HG02798 (cell line): Measurements from ENCODE around the gene TMEM198.

Experiments used
- ATAC-seq: cut with Tn5 transposase; IDR thresholded peaks from one replicate; pipeline ENCODE4 v1.9.1; 2021; ENCODE audit warnings: mild to moderate bottlenecking; ENCODE audit not compliant: unreplicated experiment, poor library complexity

TMEM198 gene

GRCh38 chr2:219560037-219560892 lies 16.4 kb downstream of the TMEM198 start:
- no peak for ATAC-seq

DNA sequence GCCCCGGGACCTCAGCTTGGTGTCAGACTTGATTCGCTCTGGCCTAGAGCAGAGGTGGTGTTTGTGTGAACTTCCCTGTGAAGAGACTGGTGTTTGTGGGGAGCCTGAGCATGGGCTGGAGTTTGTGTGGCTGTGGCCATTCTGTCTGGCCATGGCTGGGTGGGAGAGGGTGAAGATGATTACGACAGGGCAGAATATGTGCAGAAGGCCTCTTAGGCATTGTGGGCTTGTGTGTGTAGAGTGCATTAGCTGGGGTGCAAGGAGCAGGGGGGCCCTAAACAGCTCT lies 17.0 kb downstream of the TMEM198 start:
- ATAC-seq: no peak

GRCh38 chr2:219561179-219562048 lies 17.6 kb downstream of the TMEM198 start:
- no peak for ATAC-seq

DNA sequence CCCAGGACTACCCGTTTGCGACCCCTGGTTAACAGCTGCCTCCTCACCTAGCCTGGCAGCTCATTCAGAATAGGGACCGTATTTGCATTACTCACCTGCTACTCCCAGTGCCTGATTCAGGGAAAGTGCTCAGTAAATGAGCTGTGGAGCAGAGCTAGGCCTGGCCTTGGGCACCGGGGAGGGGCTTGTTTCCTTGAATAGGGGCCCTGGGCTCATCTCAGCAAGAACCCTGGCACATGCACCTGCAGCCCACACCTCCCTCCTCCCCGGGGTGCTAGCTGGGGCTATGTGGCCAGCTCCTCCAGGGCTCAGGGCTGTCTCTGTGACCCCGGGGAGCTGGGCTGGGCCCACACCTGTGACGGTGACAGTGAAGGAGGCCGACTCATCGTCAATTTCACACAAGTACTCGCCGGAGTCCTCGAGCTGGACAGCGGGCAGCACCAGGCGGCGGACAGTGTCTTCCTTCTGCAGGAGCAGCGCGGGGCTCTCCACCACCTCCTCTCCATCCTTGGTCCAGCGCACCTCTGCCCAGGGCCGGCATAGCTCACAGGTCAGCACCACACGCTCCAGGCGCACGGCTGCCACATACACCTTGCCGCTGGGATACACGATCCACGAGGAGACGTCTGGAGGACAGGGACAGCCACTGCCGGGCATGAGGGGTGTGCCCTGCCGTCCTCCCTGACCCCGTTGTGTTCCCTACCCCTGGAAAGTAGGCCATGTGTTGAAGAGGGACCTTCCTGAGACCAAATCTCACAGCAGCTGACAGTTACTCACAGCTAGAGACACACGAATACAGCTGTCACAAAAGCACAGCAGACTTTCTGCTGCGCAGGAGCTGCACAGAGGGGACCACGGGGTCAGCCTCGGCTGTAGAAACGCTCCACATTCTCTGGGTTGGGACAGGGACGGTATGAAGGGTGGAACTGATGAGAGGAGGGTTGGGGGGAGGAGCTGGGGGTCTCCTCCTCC lies 18.5 kb downstream of the TMEM198 start:
- no peak for ATAC-seq

- no peak for ATAC-seq
Observed at GRCh38 chr2:219563271-219563928, 19.6 kb downstream of the TMEM198 start.

GRCh38 chr2:219565130-219566080 lies 21.6 kb downstream of the TMEM198 start:
- no peak for ATAC-seq

DNA sequence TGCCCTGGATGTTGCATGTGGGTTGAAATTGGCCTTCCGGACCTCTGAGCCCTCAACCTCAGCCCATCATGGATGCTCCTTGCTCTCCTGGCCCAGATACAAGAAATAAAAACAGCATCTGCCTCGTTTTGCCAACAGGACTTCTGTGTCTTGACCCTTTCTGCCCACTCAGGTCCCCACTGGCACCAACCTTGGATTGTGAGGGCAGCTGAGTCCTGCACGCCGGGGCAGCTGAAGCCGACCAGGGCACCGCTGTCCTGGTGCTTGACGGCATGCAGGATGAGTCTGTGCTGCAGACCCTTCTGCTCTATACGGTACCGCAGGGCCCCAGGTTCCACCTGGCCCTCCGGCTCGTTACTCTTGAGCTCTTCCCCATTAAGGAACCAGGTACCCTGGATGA lies 22.8 kb downstream of the TMEM198 start:
- no peak for ATAC-seq

DNA sequence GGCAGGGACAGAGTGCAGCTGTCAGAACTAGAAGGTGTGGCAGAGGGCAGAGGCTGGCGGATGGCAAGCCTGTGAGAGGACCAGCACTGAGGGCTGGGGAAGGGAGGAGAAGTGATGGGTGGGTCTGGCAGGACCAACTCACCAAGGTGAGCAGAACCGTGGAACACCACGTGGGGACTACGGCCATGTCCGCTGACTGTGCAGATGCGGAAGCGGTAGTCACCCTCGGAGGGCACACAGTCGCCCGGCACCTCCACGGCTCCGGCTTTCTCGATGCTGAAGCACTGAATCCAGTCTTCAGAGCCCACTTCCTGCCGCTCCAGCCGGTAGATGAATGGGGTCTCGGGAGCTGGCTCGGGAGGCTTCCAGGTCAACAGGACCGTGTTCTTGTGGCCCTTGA lies 23.3 kb downstream of the TMEM198 start:
- ATAC-seq: no peak

- ATAC-seq: no peak
Observed at GRCh38 chr2:219567791-219568361, 24.0 kb downstream of the TMEM198 start.

- ATAC-seq: no peak
Observed at GRCh38 chr2:219569041-219569440, 25.2 kb downstream of the TMEM198 start.

- ATAC-seq: no peak
Observed at GRCh38 chr2:219569635-219570034, 25.8 kb downstream of the TMEM198 start.

DNA sequence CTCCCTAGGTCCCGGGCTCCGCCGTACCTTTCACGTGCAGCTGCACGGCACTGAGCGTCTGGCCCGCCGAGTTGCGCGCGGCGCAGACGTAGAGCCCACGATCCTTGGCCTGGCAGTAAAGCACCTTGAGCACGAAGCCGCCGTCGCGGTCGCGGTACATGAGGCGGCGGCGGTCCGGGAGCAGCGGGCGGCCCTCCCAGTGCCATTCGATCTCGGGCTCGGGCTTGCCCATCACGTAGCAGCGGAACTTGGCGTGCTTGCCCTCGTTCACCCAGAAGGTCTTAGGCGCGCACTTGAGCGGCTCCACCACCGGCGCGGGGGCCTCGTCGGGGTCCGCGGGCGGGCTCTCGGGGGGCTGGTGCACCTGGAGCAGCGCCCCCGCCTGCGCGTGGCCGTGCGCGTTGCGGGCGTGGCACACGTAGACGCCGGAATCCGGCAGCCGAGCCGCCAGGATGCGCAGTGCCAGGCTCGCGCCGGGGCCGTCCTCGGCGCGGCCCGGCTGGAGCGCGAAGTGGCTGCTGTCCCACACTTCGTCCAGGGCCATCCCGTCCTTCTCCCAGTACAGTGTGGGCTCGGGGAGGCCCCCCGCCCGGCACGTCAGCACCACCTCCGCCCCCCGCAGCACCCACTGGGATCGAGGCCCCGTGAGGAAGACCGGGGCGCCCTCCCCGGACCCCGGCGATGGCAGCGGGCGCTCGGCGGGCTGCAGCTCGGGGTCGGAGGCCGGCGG lies 26.5 kb downstream of the TMEM198 start:
- ATAC-seq: no peak

DNA sequence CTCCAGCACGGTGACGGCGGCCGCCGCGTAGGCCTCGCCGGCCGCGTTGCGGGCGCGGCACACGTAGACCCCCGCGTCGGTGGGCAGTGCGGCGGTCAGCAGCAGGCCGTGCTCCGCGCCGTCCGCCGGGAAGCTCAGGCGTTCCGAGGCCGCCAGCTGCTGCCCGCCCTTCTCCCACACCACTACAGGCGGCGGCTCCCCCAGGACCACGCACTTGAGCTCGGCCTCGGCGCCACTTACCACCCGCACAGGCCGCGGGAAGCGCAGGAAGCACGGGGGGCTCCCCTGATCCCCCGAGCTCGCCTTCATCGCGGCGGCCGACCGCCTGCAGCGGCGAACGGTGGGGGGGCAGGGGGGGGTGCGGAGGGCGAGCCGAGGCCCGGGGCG lies 27.1 kb downstream of the TMEM198 start:
- no peak for ATAC-seq

DNA sequence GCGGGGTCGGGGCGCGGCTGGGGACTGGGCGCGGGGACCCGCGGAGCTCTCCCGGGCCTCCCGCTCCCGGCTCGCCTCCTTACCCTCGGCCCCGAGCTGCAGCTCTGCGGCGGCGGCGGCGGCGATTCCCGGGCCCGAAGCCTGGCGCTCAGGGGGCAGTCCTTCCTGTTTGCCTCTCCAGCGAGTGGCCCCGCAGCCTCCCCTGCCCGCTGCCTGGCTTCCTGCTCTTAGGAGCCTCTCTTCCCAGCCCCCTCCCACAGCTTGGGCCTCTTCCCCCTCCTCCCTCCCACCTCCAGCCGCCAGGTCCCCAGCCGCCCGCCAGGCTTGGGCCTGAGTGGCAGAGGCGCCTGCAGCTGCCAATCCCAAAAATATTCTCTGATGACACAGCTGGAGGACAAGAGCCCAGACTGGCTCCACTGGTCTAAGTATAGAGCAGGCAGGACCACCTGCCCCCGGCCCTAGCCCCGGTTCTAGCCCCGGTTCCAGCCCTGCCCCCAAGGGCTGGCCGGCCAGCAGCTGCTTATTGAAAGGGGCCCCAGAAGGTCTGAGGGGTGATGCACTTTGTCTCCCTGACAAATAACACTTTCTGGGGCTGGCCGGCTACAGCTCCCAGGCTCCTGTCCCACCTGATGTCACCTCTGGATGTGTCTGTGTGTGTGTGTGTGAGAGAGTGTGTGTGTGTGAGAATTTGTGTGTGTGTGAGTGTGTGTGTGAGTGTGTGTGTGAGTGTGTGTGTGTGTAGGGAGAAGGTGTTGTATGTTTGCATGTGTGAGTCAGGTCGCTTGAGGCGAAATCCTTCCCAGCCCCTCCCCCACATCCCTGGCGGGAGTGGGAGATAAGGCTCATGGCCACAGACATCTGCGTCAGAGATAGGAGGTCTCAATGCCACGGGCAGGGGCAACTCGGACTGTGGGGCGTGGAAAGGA lies 27.7 kb downstream of the TMEM198 start, which contains the start of gene OBSL1:
Gene OBSL1 (minus strand): TSS at position 229 of the 926 bp plus-strand sequence. CDS start 307 bp downstream, outside the sequence.
- no peak for ATAC-seq

DNA sequence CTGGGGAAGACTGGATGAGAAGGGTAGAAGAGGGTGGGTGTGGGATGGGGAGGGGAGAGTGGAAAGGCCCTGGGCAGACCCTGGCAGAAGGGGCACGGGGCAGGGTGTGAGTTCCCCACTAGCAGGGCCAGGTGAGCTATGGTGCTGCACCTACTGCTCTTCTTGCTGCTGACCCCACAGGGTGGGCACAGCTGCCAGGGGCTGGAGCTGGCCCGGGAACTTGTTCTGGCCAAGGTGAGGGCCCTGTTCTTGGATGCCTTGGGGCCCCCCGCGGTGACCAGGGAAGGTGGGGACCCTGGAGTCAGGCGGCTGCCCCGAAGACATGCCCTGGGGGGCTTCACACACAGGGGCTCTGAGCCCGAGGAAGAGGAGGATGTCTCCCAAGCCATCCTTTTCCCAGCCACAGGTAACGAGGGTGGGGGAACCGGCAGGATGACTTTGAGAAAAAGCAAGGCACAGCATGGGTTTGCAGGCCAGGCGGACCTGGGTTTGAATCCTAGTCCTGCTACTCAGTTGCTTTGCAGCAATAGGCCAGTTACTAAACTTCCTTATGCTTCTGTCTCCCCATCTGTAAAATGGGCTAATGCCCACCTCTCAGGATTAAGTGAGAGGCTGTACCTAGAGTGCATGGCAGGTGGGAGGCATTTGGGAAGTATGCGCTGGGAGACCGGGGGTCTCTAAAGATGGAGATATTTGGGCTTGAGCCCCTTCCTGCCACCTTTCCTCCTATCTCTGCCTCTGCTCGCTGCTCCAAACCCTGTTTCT lies 28.6 kb downstream of the TMEM198 start, which contains the start of gene INHA:
Gene INHA (plus strand): TSS at position 74 of the 765 bp plus-strand sequence. CDS start 65 bp downstream, at position 139.
- no peak for ATAC-seq

DNA sequence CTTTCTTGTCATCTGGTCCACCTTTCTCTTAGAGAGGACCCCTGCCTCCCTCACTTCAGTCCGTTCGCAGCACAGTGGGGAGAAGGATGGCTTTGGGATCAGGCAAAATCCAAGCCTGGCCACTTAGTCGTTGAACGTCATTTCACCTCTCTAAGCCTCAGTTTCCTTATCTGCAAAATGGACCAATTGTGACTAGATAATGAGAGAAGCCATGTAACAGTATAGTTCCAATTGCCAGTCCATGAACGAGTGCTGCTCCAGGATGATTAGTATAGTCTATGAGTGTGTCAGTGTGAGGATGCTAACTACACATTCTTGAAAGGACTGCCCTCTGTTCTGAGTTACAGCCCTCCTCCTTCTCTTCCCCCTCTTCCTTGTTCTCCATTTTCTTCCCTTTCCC lies 29.3 kb downstream of the TMEM198 start:
- ATAC-seq: no peak
